ENCODE measurements around the gene GRSF1. TPM values are rescaled to one million over a fixed set of nuclear protein-coding genes. Genes with fewer than 3 reads are reported as not detected.
"Not testable (repeated sequence)": the region's sequence is repeated elsewhere in the genome, so short reads cannot be mapped to it uniquely, and the experiment has no call there.

The GRSF1 gene
- total RNA-seq, 4 donors from 2014 or later: 49.0 to 61.2 (median 51.0) TPM

- DNase-seq (ENCODE audit: low spot score) (no peak), ATAC-seq (ENCODE audit: low FRiP score) (no peak)
- TF ChIP-seq CTCF (IDR thresholded peaks at IDR 0.05): no peak
Observed at GRCh38 chr4:70787496-70787895, 52.2 kb downstream of the GRSF1 start.

- DNase-seq (ENCODE audit: low spot score): no peak
- TF ChIP-seq CTCF (IDR thresholded peaks at IDR 0.05): no peak
- ATAC-seq (ENCODE audit: low FRiP score): no peak
Observed at GRCh38 chr4:70783096-70783495, 56.6 kb downstream of the GRSF1 start.

GRCh38 chr4:70778888-70779422, 60.7 kb downstream of the GRSF1 start:
- ATAC-seq (ENCODE audit: low FRiP score): no peak
- no peak for TF ChIP-seq CTCF (IDR thresholded peaks at IDR 0.05)
- DNase-seq (ENCODE audit: low spot score): no peak

GRCh38 chr4:70772929-70773555, 66.6 kb downstream of the GRSF1 start:
- DNase-seq (ENCODE audit: low spot score) (no peak), ATAC-seq (ENCODE audit: low FRiP score) (no peak)
- TF ChIP-seq CTCF (IDR thresholded peaks at IDR 0.05): no peak

GRCh38 chr4:70769396-70769795, 70.3 kb downstream of the GRSF1 start:
- not testable (repeated sequence) for DNase-seq (ENCODE audit: low spot score); ATAC-seq (ENCODE audit: low FRiP score)

GRCh38 chr4:70768301-70768948, 71.3 kb downstream of the GRSF1 start:
- no peak for DNase-seq (ENCODE audit: low spot score)
- TF ChIP-seq CTCF (IDR thresholded peaks at IDR 0.05): no peak
- ATAC-seq (ENCODE audit: low FRiP score): no peak

Small RNA genes lying within 50 kb of the gene (small RNA-seq; reads per million reads assigned to genes)
- gene RF00026 (not detected), gene RNU6-891P (not detected)

Other genes starting within 250 kb of the GRSF1 start
- not detected for gene AMBN, start 247.6 kb downstream of the GRSF1 start, total RNA-seq
- not detected for gene ENAM, start 211.1 kb downstream of the GRSF1 start, total RNA-seq
- gene JCHAIN, start 173.4 kb downstream of the GRSF1 start, total RNA-seq: 10 to 100 TPM; 15.8 to 99.9 (median 36.0) TPM
- gene UTP3, start 151.4 kb downstream of the GRSF1 start, total RNA-seq: 10 to 100 TPM; 20.7 to 67.5 (median 26.5) TPM
- 10 to 100 TPM; 34.2 to 92.8 (median 64.0) TPM for gene RUFY3, start 117.9 kb downstream of the GRSF1 start, total RNA-seq
- gene MOB1B, start 62.5 kb upstream of the GRSF1 start, total RNA-seq: 10 to 100 TPM; 11.0 to 19.7 (median 13.8) TPM
- gene DCK, start 153.8 kb upstream of the GRSF1 start, total RNA-seq: 10 to 100 TPM in 3 of 4 donors, 1 to 10 TPM in 1; 9.8 to 21.9 (median 14.2) TPM